Stimulated activated CD8-positive, alpha-beta memory T cell treated with anti-CD3 and anti-CD28 coated beads, Interleukin-15, amount 100 ng/mL, for 24 hours (primary cell): ENCODE data around the gene METRN.
"Not testable (repeated sequence)": the region's sequence is repeated elsewhere in the genome, so short reads cannot be mapped to it uniquely, and the experiment has no call there.

Source experiments
- DNase-seq: peaks from one replicate; pipeline ENCODE4 v3.0.0-alpha.2; 2020; ENCODE audit warnings: low read depth

The METRN gene

GRCh38 chr16:691242-691641 is 23.7 kb upstream of the METRN start:
- DNase-seq = not testable (repeated sequence)

GRCh38 chr16:692356-693108 is 22.4 kb upstream of the METRN start:
- DNase-seq = no peak

DNA sequence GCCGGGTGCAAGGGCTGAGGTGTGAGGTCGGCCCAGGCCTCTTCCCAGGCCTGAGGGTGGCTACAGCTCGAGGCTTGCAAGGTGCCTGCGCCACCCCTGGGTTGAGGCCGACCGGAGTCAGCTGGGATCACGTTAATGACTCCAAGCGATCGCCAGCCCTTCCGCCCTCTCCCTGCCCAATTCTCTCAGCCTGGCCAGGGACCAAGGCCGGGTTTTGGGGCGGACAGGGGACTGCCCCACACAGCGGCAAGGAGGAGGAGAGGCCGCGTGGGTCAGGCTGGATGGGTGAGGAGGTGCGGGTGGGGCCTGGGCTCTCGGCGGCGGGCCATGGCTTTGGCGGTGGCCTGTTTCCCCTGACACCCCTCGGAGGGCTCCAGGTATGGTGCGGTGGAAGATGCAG is 21.6 kb upstream of the METRN start:
- no peak for DNase-seq

DNA sequence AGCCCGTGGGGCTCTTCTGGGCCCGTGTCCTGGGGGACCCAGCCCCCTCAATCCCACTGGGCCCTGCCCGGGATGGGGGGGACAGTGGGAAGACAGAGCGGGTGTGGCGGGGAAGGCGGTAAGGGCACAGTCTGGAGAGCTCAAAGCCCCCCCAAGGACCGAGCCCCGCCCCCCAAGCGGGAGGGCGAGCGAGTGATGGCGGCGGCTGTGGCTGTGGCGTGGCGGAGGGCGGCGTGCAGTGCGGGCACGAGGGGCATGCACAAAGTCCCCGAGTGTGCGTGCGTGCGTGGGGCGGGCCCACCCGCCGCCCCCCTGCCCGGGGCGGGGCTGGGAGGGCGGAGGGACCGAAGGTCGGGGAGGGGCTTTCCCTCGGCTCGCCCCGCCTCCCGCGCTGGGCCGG is 21.2 kb upstream of the METRN start:
- DNase-seq = no peak

DNA sequence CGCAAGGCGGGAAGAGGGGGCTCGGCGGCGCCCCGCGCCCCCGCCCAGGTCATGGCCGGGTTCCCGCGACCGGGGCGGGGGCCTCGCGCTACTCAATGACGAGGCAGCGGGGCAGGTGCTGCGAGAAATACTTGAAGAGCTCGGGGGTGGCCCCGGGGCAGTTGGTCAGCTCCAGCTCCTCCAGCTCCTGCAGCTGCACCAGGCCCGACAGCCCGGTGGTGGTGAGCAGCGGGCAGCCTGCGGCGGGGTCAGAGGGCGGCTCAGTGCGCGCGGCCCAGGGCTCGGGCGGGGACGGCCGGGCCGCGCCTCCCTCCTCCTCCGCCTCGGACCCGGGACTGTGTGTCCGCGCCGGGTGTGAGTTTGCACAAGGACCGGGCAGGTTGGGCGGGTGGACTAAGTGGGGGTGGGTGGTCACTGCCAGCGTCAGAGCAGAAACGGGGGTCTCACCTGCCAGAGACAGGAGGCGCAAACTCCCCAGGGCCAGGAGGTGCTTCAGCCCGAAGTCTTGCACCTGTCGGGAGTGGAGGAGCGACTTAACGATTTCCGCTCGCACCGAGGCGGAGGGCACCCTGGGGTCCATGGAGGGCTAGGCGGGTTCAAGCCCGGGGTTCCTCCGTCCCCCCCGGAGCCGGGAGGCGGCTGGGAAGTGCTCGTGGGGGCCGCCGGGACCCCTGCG is 20.6 kb upstream of the METRN start:
- DNase-seq = no peak

- DNase-seq = no peak
These were observed 20.0 kb upstream of the METRN start for GRCh38 chr16:694863-695354.

- no peak for DNase-seq
These were observed 19.4 kb upstream of the METRN start for GRCh38 chr16:695355-696089.

DNA sequence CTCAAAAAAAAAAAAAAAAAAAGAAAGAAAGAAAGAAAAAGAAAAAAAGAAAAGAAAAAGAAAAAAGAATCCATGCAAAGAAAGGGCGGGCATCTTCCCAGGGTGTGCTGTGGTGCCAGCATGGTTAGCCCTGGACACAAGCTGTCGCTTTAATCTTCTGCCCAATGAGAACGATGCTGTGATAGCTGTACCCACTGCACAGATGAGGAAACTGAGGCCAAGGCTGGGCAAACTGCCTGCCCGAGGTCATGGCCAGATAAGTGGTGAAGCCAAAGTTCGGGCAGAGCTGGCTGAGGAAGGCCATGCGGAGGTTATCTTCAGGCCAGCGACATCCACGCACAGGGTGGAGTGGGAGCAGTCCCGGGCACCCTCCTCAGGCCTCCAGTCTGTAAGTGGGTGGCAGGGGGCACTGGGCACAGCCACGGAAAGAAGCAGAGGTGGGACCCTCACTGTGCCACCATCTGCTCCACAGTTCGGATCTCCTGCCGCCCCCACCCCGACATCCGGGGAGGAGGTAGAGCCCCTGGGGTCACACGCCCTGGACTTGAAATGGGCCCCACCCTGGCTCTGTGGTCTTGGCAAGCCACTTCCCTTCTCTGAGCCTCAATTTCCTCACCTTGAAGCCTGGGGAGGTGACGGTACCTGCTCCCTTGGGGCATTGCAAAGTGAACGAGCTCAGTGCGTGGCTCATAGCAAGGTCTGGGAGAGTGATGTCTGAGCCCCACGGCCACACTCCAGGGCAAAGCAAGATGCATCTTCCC is 15.8 kb upstream of the METRN start:
- DNase-seq = no peak

- peak; percentile 43 for DNase-seq
These were observed 14.0 kb upstream of the METRN start for GRCh38 chr16:700684-701584.

GRCh38 chr16:702341-702740 is 12.6 kb upstream of the METRN start:
- no peak for DNase-seq

GRCh38 chr16:703406-703805 is 11.5 kb upstream of the METRN start:
- DNase-seq = no peak

GRCh38 chr16:704047-704446 is 10.9 kb upstream of the METRN start:
- no peak for DNase-seq

DNA sequence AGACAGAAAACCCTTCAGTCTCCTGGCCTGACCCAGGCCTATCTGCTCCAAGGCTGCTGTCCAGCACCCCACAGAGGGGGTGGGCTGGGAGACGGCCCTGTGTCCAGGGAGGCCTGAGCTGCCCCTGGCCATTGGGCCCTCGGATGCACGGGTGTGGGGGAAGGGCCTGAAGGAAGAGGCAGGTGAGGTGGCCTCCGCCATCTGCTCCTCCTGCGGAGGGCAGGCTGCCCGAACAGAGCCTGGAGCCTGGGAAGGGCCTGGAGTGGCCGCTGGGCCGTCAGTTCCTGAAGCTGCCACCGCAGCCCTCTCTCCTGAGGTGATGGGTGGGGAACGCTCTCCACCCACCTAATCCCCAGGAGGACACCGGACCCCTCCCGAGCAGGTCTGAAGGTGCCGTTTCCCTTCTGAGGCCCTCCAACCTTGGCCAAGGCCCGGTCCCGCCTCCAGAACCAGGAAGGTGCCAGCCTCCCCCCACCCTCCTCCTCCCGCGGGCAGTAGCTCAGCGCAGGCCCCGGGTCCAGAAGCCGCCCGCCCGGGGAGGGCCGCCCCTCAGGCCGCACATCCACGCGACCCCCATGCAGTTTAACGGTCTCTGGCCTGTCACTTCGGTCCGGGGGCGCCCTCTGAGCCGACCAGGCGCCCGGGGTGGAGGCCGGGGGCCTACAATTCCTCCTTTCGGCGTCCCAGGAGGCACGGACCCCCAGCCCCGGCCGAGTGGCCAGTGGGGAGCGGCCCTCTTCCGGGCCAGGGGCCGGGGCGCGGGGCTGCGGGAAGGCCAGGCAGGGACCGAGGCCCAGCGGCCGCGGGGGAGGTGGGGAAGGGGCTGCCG is 10.2 kb upstream of the METRN start:
- DNase-seq = no peak

GRCh38 chr16:705431-706188 is 9.3 kb upstream of the METRN start, which contains the start of gene FBXL16:
Gene FBXL16, minus strand, starts transcription at chr16:705801. Its CDS starts 8,396 bp downstream, at chr16:697405.
- no peak for DNase-seq

GRCh38 chr16:706189-707061 is 8.5 kb upstream of the METRN start:
- DNase-seq = no peak

- no peak for DNase-seq
These were observed 7.8 kb upstream of the METRN start for GRCh38 chr16:707062-707538.

DNA sequence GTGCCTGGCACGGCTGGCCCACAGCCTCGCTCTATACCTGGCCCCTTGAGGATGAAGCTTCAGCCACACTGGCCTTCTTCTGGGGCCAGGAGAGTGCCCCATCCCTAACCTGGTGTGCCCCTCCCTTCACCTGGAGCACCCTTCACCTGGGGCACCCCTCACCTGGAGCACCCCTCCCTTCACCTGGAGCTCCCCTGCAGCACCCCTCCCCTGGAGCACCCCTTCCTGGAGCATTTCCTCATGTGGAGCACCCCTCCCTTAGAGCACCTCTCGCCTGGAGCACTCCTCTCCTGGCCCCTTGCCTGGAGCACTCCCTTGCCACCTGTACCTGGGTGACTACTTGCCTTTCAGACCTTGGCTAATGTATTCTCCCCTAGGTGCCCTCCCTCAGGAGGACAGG is 6.9 kb upstream of the METRN start:
- DNase-seq = no peak

GRCh38 chr16:708959-709358 is 6.0 kb upstream of the METRN start:
- no peak for DNase-seq
